Measurements from ENCODE around the gene RBM34. TPM values are rescaled to one million over a fixed set of nuclear protein-coding genes. Genes with fewer than 3 reads are reported as not detected.

The RBM34 gene
- total and polyA plus RNA-seq, 2 donors (not counting 1 experiment from before 2014, with no cell fraction given), result 30.3 to 64.1 TPM

GRCh38 chr1:235108185-235108593 is 52.9 kb downstream of the RBM34 start:
- Histone ChIP-seq H4K20me1 (ENCODE audit: control insufficient read depth, extremely low read depth, insufficient read depth, low read length) (no peaks in the 10 kb centered on the region), H3K36me3 (ENCODE audit: control insufficient read depth, insufficient read depth, low read length) (peaks cover 10% of the 10 kb centered on the region), H3K27me3 (ENCODE audit: control insufficient read depth, insufficient read depth, low read length) (no peaks in the 10 kb centered on the region), H3K4me2 (ENCODE audit: extremely low read depth, insufficient read depth, low read length) (no peak overlapping the region), H3K9me3 (ENCODE audit: control insufficient read depth, insufficient read depth, low read depth, low read length) (no peaks in the 10 kb centered on the region), H3K27ac (ENCODE audit: insufficient read depth, low read length) (no peak overlapping the region), H3K4me3 (replicated peaks in 1 of 4; ENCODE audit: control extremely low read depth in 1 of 4, insufficient read depth in 1 of 4, low read depth in 3 of 4, low read length in 4 of 4) (no peak overlapping the region), H3K9ac (ENCODE audit: insufficient read depth, low read length) (no peak overlapping the region), H2AFZ (ENCODE audit: low read length) (no peak overlapping the region), H3K4me1 (ENCODE audit: control insufficient read depth, extremely low read depth, insufficient read depth, low read length) (no peaks in the 10 kb centered on the region), H3K79me2 (ENCODE audit: control insufficient read depth, insufficient read depth, low read length) (peaks cover 1% of the 10 kb centered on the region)
- DNase-seq (ENCODE audit: low read depth in 2 of 2), result no peak
- no peak for TF ChIP-seq CTCF (conservative IDR thresholded peaks at IDR 0.05 in 1 of 2, IDR thresholded peaks at IDR 0.05 in 1 of 2; ENCODE audit: low read depth in 1 of 2, low read length in 2 of 2)
- no peak for TF ChIP-seq EZH2 (IDR thresholded peaks at IDR 0.05; ENCODE audit: low read length, missing control alignments)

- no peak for DNase-seq (ENCODE audit: low read depth in 2 of 2)
- Histone ChIP-seq H3K27ac (ENCODE audit: insufficient read depth, low read length) (no peak overlapping the region), H3K27me3 (ENCODE audit: control insufficient read depth, insufficient read depth, low read length) (no peaks in the 10 kb centered on the region), H3K36me3 (ENCODE audit: control insufficient read depth, insufficient read depth, low read length) (peaks cover 8% of the 10 kb centered on the region), H3K4me3 (replicated peaks in 1 of 4; ENCODE audit: control extremely low read depth in 1 of 4, insufficient read depth in 1 of 4, low read depth in 3 of 4, low read length in 4 of 4) (no peak overlapping the region), H3K9ac (ENCODE audit: insufficient read depth, low read length) (no peak overlapping the region), H2AFZ (ENCODE audit: low read length) (no peak overlapping the region), H3K4me1 (ENCODE audit: control insufficient read depth, extremely low read depth, insufficient read depth, low read length) (no peaks in the 10 kb centered on the region), H4K20me1 (ENCODE audit: control insufficient read depth, extremely low read depth, insufficient read depth, low read length) (no peaks in the 10 kb centered on the region), H3K79me2 (ENCODE audit: control insufficient read depth, insufficient read depth, low read length) (no peaks in the 10 kb centered on the region), H3K4me2 (ENCODE audit: extremely low read depth, insufficient read depth, low read length) (no peak overlapping the region), H3K9me3 (ENCODE audit: control insufficient read depth, insufficient read depth, low read depth, low read length) (no peaks in the 10 kb centered on the region)
- TF ChIP-seq CTCF (conservative IDR thresholded peaks at IDR 0.05 in 1 of 2, IDR thresholded peaks at IDR 0.05 in 1 of 2; ENCODE audit: low read depth in 1 of 2, low read length in 2 of 2) (no peak), EZH2 (IDR thresholded peaks at IDR 0.05; ENCODE audit: low read length, missing control alignments) (no peak)
Measured at GRCh38 chr1:235107368-235108184, 53.5 kb downstream of the RBM34 start.

GRCh38 chr1:235106457-235106856 is 54.6 kb downstream of the RBM34 start:
- Histone ChIP-seq H4K20me1 (ENCODE audit: control insufficient read depth, extremely low read depth, insufficient read depth, low read length) (no peaks in the 10 kb centered on the region), H3K4me1 (ENCODE audit: control insufficient read depth, extremely low read depth, insufficient read depth, low read length) (no peaks in the 10 kb centered on the region), H3K4me2 (ENCODE audit: extremely low read depth, insufficient read depth, low read length) (no peak overlapping the region), H3K27ac (ENCODE audit: insufficient read depth, low read length) (no peak overlapping the region), H3K4me3 (replicated peaks in 1 of 4; ENCODE audit: control extremely low read depth in 1 of 4, insufficient read depth in 1 of 4, low read depth in 3 of 4, low read length in 4 of 4) (no peak overlapping the region), H3K27me3 (ENCODE audit: control insufficient read depth, insufficient read depth, low read length) (no peaks in the 10 kb centered on the region), H2AFZ (ENCODE audit: low read length) (no peak overlapping the region), H3K9me3 (ENCODE audit: control insufficient read depth, insufficient read depth, low read depth, low read length) (no peaks in the 10 kb centered on the region), H3K9ac (ENCODE audit: insufficient read depth, low read length) (no peak overlapping the region), H3K79me2 (ENCODE audit: control insufficient read depth, insufficient read depth, low read length) (no peaks in the 10 kb centered on the region), H3K36me3 (ENCODE audit: control insufficient read depth, insufficient read depth, low read length) (peaks cover 6% of the 10 kb centered on the region)
- DNase-seq (ENCODE audit: low read depth in 2 of 2), result no peak
- TF ChIP-seq EZH2 (IDR thresholded peaks at IDR 0.05; ENCODE audit: low read length, missing control alignments) (no peak), CTCF (conservative IDR thresholded peaks at IDR 0.05 in 1 of 2, IDR thresholded peaks at IDR 0.05 in 1 of 2; ENCODE audit: low read depth in 1 of 2, low read length in 2 of 2) (no peak)
